PC-9 (cell line): Measurements from ENCODE around the gene CELF2. TPM values are rescaled to one million over a fixed set of nuclear protein-coding genes. Genes with fewer than 3 reads are reported as not detected.

ENCODE experiments used
- BruUV-seq: library from RNA; stranded (reverse); fragments of 400-500 nt; replicated peaks from 2 replicates; lab custom pipeline; 2021; lab: Mats Ljungman, UMichigan
- CTCF ChIA-PET: fragments of 300-600 bp; sonication (Branson Sonifier 250); formaldehyde crosslinking; loops from one replicate; lab custom pipeline; 2022; ENCODE audit warnings: antibody characterized with exemption; lab: Charles Lee
- POLR2A ChIA-PET: fragments of 300-600 bp; sonication (Branson Sonifier 250); formaldehyde crosslinking; loops from one replicate; lab custom pipeline; 2022; ENCODE audit warnings: antibody characterized with exemption; ENCODE audit not compliant: unreplicated experiment; lab: Charles Lee
- DNase-seq, 2 experiments: peaks; one replicate each; pipeline versions ENCODE4 v3.0.0 to v3.0.0-alpha.2; 2015 to 2022; ENCODE audit warnings: mixed read lengths in 1 of 2
- H2AFZ ChIP-seq: fragments of 200-600 bp; sonication (generic); 2 replicates; pipeline ENCODE4 v1.8.1; 2017; ENCODE audit warnings: antibody characterized with exemption
- H3F3A ChIP-seq: fragments of 200-600 bp; sonication (generic); 2 replicates; pipeline ENCODE4 v1.8.1; 2017; ENCODE audit warnings: antibody characterized with exemption, mild to moderate bottlenecking, low read depth; ENCODE audit not compliant: insufficient read depth
- H3K27ac ChIP-seq: fragments of 200-600 bp; sonication (generic); 2 replicates; pipeline ENCODE4 v1.6.1; 2016; ENCODE audit warnings: mixed run types
- H3K27me3 ChIP-seq: fragments of 200-600 bp; sonication (generic); 2 replicates; pipeline ENCODE4 v1.6.1; 2016; ENCODE audit warnings: low read depth, mixed run types; ENCODE audit not compliant: insufficient read depth
- H3K36me3 ChIP-seq: fragments of 200-600 bp; sonication (generic); 2 replicates; pipeline ENCODE4 v1.6.1; 2016; ENCODE audit warnings: low read depth, mixed run types
- H3K4me1 ChIP-seq: fragments of 200-600 bp; sonication (generic); replicated peaks from 2 replicates; pipeline ENCODE4 v1.6.1; 2016; ENCODE audit warnings: mixed run types; ENCODE audit not compliant: insufficient read depth
- H3K4me2 ChIP-seq: fragments of 200-600 bp; sonication (generic); 2 replicates; pipeline ENCODE4 v1.6.1; 2017; ENCODE audit warnings: mixed run types
- H3K4me3 ChIP-seq: fragments of 200-600 bp; sonication (generic); 2 replicates; pipeline ENCODE4 v1.6.1; 2016; ENCODE audit warnings: mixed run types
- H3K79me2 ChIP-seq: fragments of 200-600 bp; sonication (generic); 2 replicates; pipeline ENCODE4 v1.6.1; 2017; ENCODE audit warnings: low read depth, mixed run types
- H3K9me2 ChIP-seq: fragments of 200-600 bp; sonication (generic); 2 replicates; pipeline ENCODE4 v1.8.1; 2017; ENCODE audit warnings: mild to moderate bottlenecking; ENCODE audit not compliant: insufficient read depth
- H3K9me3 ChIP-seq: fragments of 200-600 bp; sonication (generic); 2 replicates; pipeline ENCODE4 v1.8.1; 2016; ENCODE audit warnings: low read depth; ENCODE audit not compliant: insufficient read depth
- H4K20me1 ChIP-seq: fragments of 200-600 bp; sonication (generic); 2 replicates; pipeline ENCODE4 v1.8.1; 2017; ENCODE audit not compliant: insufficient read depth
- CTCF ChIP-seq: fragments of 200-600 bp; sonication (generic); conservative IDR thresholded peaks from 2 replicates; pipeline ENCODE4 v1.6.1; 2017; ENCODE audit warnings: mixed run types, antibody characterized with exemption, mild to moderate bottlenecking, moderate library complexity
- EZH2 ChIP-seq: fragments of 200-600 bp; sonication (generic); IDR thresholded peaks from 2 replicates; pipeline ENCODE4 v1.8.0; 2017; ENCODE audit warnings: antibody characterized with exemption, low read depth
- intact Hi-C: fragments of 100-400 bp; cut with micrococcal nuclease; formaldehyde crosslinking; loops from one replicate; pipeline ENCODE4 v1.10.0; 2022; ENCODE audit not compliant: unreplicated experiment
- total RNA-seq: library from RNA; stranded (reverse); gene quantifications from 2 replicates; pipeline ENCODE4 v1.2.3, GENCODE V29; 2021

CELF2 gene
- total RNA-seq, 1 experiment from 2014 or later: not detected

GRCh38 chr10:11205030-11205772 lies 187.5 kb downstream of the CELF2 start:
- TF ChIP-seq CTCF (no peak), EZH2 (no peak)
- Histone ChIP-seq H3K36me3 (no peaks in the 10 kb centered on the region), H3K27me3 (peaks cover 33% of the 10 kb centered on the region), H3K9me2 (no peaks in the 10 kb centered on the region), H3K9me3 (no peaks in the 10 kb centered on the region), H3F3A (no peaks in the 10 kb centered on the region), H3K4me1 (no peaks in the 10 kb centered on the region), H2AFZ (no peak overlapping the region), H3K27ac (no peak overlapping the region), H3K79me2 (no peaks in the 10 kb centered on the region), H3K4me2 (no peak overlapping the region), H3K4me3 (no peak overlapping the region), H4K20me1 (no peaks in the 10 kb centered on the region)
- no peak for DNase-seq
- BruUV-seq: no TSS peak
- ChIA-PET CTCF (no interaction called here), POLR2A (no interaction called here)
- intact Hi-C loops: no loop called here

- no TSS peak for BruUV-seq
- H3K27ac ChIP-seq: no peak overlapping the region
- DNase-seq: no peak
These were observed 189.2 kb downstream of the CELF2 start for GRCh38 chr10:11206676-11207559.

More at GRCh38 chr10:11206676-11207559, 189.2 kb downstream of the CELF2 start:
- intact Hi-C loops: no loop called here
- TF ChIP-seq EZH2 (no peak), CTCF (no peak)
- Histone ChIP-seq H3K4me3 (no peak overlapping the region), H3K36me3 (no peaks in the 10 kb centered on the region), H2AFZ (no peak overlapping the region), H3K4me2 (no peak overlapping the region), H3K9me3 (no peaks in the 10 kb centered on the region), H3K4me1 (no peaks in the 10 kb centered on the region), H3F3A (no peaks in the 10 kb centered on the region), H3K27me3 (peaks cover 44% of the 10 kb centered on the region), H4K20me1 (no peaks in the 10 kb centered on the region), H3K9me2 (no peaks in the 10 kb centered on the region), H3K79me2 (no peaks in the 10 kb centered on the region)
- ChIA-PET CTCF (interaction anchor here (0.6 kb wide), 1 partner anchor 24 kb away, joined by 3 read pairs; no protein-coding TSS in a partner anchor), POLR2A (no interaction called here)
